HG03520 (cell line): ENCODE results near the gene IFRD2.
"Not testable (repeated sequence)": the region's sequence is repeated elsewhere in the genome, so short reads cannot be mapped to it uniquely, and the experiment has no call there.

ENCODE experiments used
- ATAC-seq: cut with Tn5 transposase; IDR thresholded peaks from one replicate; pipeline ENCODE4 v1.9.1; 2021; ENCODE audit warnings: mild to moderate bottlenecking, moderate library complexity; ENCODE audit not compliant: unreplicated experiment

The IFRD2 gene

DNA sequence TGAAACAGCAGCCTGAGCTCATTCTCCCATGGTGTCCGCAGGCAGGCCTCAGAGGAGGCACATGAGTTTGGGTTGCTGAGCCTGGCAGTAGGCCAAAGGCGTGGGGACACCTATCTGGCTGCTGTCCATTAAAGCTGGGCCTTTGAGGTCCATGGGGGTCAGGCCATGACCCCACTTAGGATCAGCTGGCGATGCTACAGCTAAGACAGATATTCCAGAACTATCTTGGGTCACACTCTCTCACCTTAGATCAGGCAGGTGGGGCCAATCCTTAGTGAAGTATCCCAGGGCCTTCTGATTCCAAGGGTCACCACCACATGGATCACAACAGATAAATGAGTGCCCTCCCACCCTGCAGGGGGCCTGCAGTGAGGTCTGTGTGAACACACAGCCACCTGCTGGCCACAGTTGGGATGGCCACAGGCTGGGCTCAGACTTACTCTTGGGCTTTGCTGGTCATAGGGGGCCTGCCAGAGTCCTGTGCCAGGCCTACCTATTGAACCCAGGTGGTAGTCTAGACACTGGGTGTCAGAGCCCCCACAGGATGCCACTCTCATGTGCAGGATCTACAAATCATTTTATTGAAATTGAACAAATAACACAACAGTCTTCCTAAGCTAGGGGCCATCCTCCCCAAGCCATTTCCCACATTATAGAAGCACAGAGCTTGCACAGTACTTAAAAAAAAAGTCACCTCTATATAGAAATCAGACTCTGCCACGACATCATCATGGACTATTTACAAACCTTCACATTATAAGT, 32.3 kb upstream of the IFRD2 start:
- ATAC-seq, result no peak

DNA sequence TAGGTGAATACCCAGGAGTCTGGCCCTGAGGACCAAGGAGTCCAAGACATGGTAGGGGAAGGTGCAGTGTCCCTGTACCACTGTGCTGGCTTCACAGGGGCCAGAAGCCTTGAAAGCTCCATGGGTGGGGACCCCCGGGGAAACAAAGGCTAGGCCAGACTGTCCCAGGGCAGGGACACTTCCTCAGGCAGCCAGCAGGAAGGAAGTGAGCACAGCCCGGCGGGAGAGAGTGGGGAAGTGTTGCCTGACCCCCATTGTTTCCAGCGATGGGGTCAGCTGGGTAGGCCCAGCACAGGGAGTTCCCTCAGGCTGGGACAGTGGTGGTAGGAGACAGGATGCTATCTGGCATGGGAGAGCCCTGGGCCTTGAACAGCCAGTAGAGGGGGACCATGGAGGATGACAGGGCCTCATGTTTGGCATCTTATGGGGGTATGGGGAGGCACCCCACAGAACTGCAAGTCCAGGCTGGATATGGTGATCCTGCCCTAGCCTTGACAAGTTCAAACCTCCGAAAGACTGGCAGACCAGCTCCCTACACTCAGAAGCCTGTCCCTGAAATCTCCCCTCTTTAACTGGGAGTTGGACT, 31.5 kb upstream of the IFRD2 start:
- no peak for ATAC-seq

DNA sequence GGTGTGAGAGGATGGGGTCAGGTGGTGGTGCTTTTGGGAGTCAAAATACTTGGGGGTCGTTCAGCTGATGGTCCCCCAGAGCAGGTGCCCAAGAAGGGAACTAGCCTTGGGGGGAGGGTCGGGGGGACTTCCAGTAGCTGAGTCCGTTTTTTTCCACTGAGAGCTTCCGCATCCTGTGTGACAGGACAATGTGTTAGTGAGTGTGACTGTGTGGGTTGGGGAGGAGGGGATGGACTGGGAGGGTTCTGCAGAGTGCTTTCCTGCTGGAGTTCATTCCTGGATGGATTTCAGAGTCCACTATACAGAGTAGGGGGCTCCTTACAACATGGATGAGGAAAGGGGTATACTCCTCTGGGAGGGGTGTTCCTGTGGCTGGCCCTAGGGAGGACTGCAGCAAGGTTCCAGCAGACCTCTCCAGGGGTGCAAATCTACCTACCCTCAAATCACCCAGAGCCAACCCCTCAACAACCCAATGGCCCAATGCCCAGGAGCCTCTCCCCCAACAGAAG, 30.9 kb upstream of the IFRD2 start:
- ATAC-seq, result no peak

DNA sequence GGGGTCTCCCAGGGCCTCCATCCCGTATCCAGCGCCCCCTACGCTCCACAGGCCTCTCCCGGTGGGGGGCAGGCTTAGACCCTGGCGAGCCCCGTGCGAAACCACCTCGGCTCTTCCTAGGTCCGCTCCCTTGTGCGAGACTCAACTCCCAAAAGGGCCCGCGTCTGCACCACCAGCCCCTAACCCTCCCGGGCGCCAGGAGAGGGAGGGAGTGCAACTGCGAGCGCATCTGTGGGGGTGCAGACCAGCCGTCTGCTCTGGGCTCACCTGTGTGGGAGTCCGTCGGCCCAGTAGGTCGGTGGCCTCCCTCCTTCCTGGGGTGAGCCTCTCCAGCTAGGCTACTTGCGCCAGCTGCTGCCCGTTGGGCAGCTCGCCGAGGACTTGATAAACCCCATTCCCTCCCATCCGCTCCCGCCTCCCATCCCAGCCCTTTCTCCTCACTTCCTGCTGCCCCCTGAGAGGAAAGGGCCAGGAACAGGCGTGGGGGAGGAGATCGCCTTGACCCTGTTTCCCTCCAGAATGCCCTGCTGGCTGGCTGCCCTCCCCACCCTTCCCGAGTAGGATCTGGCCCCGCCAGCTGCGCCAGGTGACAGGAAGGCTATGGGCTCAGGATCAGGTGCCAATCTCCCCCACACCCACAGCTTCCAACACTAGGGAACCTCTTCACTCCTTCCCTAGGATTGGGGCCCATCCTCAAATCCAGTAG, 30.3 kb upstream of the IFRD2 start, which contains the start of gene HYAL2:
Gene HYAL2, minus strand, starts transcription at position 360 of the 706 bp plus-strand sequence. CDS start 2,256 bp downstream, outside the sequence.
- no peak for ATAC-seq

DNA sequence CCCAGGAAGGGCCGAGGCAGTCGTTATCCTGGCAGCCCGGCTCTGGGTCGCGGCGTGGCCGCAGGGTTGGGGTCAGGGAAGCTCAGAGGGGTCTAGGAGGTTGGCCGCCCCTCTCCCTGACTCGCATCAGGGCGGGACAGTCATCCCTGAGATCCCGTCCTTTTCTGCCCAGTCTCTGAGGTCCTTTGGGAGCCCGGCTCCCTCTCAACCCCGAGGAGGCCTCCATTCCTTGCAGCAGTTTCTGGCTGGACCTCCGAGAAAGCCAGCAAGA, 29.8 kb upstream of the IFRD2 start:
- no peak for ATAC-seq

DNA sequence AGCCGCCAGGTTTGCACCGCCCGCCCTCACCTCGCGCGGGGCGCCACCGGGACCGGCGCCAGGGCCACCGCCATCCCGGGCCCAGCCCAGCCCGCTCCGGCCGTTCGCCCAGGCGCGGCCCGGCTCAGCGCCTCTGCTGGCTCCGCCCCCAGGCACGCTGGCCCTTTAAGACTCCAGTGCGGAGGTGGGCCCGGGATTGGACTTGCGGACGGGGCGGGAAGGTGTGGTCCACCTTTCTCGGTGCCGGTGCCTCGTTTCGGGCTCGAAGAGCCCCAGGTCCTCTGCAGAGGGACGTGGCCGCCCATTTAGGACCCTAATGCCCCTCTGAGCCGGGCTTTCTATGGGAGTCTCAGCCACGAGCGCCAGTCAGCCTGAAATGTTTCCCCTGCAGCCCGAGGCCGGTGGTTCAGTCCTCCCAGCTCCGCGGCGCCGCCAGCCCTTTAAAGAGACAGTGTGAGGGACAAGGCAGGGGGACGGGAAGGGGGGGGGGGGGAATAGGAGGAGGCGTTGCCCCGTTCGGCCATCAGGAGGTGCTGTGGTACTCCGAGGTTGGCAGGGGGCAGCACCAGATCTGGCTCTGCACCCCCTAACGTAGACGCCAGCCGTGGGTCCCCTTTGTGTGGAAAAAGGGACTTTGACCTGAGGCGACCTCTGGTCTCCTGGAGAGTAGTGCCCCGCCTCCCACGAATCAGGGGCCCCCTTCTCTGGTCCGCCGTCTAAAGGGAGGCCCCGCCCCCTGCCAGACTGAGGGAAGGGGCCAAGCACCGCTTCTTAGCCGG, 29.3 kb upstream of the IFRD2 start:
- peak; percentile 59 for ATAC-seq

DNA sequence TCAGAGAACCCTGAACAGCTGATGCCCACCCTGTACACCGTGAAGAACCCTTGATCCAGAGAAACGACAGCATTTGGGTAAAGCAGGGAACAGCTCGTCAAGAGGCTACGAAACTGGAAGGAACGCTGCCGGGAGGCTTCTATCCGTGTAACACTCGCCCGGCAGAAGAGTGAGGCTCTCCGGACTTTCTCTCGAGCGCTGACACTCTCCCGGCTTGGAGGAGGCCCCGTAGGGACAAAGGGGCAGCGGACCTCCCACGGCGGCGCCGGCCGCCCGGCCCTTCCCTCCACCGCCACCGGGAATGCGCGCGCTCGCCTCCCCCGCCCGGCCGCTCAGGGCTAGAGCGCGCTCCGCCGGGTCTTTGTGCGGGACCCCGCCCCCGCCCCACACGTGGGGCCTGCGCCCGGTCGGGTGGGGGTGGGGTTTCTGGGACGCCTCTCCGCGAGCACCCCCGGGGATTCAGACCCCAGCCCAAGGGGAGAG, 28.7 kb upstream of the IFRD2 start:
- ATAC-seq, result peak; percentile 37

DNA sequence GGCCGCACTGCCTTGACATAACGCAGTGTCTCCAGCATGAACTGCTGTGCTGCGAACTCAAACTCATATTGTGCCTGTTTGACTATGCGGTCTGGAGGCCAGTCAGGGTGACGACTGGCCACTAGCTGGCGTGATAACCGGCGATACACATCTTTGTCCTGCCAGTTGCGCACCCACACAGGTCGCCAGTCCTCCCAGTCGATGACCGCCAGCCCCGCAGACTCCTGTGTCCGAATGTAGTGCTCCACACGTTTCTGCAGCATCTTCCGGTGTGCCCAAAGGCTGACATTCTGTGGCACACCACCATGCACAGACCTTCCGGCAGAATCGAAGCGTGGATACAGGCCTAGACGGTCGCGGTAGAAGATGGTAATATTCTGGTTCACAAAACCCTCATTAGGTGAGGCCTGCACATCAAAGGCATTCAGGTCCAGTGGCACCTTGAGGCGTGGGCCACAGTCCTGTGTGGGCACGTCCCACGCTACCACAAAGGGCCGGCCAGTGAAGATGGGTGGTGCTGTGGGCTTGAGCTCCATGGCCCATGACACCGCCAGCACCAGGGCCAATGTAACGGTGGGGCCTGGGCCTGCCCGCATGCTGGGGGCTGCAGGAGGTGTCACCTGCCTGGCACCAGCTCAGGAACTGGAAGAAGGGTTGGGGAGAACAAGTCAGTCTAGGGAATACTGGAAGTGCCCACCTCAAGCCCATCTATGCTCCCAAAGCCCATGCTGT, 27.8 kb upstream of the IFRD2 start:
- no peak for ATAC-seq

DNA sequence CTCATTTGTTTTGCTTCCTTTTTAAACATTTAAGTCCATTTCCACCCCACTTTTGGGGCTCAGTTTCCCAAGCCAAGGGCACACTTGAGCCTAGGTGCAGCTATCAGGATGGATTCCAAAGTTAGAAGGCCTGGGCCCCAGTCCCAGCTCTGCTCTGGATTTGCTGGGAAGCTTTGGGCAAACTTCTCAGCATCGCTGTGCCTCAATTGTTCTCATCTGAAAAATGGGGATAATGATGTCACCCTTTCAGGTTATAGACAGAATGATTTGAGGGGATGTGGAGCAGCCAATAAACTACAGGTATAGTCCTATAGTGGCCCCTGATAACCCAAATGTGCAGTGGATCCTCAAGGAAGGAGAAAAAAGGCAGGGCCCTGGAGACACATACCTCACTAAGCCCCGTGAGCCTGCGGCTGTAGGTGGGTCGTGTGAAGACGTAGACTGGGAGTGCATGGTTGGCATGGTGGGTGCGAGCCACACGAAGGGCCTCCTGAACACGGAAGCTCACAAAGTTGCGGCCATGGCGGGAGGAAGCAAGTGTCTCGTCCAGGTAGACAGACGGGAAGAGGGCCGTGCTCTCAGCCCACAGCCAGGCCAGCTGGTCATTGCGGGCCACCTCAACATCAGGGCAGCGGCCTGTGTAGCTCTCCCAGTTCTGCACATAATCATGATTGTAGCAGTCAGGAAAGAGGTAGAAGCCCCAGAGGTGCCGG, 27.1 kb upstream of the IFRD2 start:
- ATAC-seq, result no peak

DNA sequence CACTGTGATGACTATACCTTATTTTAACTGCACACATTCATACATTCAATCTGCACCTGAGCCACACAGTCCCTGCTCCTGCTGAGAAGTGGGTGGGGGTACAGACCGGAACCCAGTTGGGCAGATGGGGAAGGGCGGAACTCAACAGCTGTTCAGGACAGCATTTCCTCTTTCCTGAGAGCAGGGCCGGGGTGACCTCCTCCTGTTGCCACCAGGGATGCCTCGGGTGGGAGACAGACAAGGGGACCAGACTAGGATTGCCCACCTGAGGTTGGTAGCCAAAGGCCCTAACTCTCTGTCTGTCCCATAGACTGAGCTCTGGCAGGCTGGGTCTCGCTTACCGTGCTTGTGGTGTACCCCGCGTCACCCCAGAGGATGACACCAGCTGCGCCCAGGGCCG, 26.4 kb upstream of the IFRD2 start:
- no peak for ATAC-seq

DNA sequence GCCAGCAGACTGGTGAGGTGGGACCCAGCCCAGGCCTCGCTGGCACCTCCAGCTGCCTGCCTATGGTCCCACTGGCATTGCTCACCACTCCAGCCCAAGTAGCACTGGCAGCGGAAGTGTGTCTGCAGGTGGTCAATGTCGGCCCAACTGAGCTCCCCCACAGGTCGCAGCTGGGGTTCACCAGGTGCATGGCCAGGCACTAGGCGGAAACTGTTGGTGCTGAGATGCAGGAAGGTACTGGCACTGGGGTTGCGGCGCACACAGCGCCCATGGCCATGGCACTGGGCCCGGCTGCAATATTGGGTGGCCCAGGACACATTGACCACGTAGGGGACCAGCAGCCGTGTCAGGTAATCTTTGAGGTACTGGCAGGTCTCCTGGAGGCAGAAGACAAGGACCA, 25.9 kb upstream of the IFRD2 start:
- no peak for ATAC-seq

DNA sequence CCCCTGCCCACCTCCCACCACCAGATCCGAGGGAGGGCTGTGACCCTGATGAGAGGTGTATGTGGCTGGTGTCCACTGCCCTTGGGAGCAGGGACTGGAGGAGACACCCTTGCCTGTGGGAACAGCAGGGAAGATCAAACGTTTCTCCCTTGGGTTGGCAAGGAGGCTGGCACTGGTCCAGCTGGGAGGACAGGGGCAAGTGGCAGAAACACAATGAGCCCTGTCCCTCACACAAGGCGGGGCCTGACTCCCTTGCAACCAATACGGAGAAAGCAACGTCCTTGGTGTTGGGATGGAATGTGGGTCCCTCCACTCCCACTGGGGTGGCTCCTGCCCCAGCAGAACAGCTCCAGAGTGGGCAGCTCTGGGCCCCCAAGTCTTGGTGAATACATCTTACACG, 25.1 kb upstream of the IFRD2 start:
- ATAC-seq, result no peak

DNA sequence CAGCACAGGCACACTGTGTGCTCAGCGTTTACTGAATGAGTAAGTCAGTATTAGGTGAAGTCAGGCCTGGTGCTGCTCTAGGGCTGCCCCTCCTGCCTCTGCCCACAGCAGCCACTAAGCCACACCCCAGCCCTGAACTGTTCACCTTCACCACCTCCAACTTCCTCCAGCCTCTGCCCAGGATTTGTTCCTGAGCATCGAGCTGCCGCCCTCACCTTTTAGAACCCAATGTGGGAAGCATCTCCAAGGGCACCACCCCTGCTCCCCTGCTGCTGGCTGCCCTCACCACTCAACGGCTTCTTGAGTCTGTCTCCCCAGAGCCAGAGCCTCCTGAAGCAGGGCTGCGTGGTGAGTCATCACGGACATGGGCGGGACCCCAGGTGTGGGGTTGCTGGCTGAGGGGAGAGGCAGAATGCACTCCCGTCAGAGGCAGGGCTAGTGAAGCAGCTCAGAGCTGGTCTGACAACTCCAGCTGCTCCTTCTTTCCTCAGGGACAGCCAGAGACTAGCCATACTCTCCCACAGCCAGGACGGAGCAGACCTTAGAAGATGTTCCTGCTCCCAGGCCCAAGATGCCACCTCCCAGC, 24.5 kb upstream of the IFRD2 start:
- ATAC-seq, result no peak

DNA sequence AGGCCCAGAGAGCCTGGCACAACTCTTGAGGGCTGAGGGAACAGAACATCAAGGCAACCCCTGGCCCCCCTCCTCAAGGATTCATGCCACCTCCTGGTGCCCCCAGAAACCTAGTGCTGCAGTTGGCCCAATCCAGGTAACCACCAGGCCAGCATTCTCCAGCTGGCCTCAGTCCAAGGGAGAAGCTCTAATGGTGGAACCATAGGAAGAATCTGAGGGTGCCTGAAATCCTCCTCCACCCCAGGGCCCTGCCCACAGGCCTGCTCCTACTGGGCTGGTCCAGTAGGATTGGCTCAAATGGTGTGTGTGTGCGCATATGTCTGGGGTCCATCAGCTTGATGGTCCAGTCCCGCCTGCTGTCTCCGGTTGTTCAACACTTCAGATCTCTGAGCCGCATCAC, 22.6 kb upstream of the IFRD2 start:
- no peak for ATAC-seq

DNA sequence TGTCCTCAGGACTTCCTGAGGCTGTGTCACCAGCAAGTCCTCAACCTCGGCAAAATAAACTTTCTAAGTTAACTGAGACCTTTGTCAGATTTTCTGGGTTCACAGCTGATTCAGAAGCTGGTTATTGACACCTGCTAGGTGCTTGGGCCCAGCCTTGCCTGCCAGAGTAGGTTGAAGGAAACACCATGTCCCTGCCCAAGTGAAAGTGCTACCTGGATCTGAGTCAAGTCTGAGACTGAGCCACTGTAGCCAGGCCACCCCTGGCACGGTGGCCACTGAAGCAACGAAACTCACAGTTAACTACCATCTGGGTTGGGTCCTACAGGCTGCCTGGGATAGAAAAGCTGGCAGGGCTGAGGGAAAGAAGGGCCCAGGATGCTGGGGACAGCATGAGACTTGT, 22.1 kb upstream of the IFRD2 start:
- no peak for ATAC-seq

DNA sequence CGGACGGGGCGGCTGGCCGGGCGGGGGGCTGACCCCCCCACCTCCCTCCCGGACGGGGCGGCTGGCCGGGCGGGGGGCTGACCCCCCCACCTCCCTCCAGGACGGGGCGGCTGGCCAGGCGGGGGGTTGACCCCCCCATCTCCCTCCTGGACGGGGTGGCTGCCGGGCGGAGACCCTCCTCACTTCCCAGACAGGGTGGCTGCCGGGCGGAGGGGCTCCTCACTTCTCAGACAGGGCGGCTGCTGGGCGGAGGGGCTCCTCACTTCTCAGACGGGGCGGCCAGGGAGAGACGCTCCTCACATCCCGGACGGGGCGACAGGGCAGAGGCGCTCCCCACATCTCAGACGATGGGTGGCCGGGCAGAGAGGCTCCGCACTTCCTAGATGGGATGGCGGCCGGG, 19.8 kb upstream of the IFRD2 start:
- ATAC-seq, result not testable (repeated sequence)

DNA sequence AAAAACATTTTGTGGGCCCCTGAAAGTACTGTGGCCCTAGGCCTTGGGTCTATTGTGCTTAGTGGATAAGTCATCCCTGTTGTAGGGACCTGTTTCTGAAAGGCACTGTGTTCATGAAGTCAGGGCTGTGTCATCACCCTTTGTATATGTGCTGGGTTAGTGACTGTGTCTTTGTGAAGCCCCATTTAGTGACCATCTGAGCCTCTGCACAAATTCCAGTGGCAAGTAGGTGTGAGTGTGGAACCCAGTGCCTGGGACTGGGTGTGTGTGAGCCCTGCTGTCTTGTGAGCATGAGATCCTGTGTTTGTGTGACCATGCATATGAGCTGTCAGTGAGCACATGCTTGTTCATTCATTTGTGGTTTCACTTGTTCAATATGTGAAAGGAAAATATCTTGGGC, 12.4 kb upstream of the IFRD2 start:
- no peak for ATAC-seq

DNA sequence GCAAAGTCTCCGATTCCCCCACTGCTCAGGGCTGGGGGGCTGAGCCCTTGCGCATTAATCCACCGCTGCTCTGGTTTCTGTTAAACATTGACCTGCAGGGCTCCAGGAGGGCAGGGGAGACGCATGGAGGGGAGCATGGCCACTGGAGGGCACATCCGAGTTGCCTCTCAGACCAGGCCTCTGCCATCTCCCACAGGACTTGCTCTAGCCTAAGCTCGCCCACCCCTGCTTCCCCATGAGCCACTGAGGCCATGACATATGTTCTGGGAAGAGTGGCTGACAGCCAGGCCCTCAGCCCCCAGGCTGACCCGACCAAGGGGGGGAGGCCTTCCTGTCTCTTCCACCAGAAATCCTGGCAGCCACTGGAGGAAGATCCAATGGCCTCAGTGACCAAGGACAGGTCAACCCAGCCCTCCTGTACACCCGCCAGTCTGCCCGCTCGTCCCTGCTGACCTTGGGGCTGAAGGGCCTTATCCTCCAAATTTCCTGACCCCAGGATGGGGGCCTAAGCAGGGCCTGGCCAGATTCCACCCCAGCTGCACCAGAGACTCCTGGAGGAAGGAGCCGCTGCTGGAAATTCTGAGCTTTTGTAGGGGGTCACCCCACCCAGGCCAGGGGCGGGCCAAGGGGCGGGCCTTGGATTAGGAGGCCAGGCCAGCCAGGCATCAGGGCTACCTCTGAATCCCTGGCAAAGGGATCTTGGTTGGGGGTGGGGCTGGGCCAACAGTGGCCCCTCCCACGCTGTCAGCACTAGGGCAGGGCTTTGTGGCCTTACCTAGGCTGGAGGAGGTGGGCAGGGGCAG, 11.0 kb upstream of the IFRD2 start, which contains the start of gene HYAL1:
Gene HYAL1, minus strand, starts transcription at position 562 of the 803 bp plus-strand sequence. CDS start 618 bp downstream, outside the sequence.
- ATAC-seq, result no peak
